HG02981 (cell line): ENCODE data around the gene SLC9A9.

Source experiments
- ATAC-seq: cut with Tn5 transposase; IDR thresholded peaks from one replicate; pipeline ENCODE4 v1.9.1; 2021; ENCODE audit warnings: mild to moderate bottlenecking, moderate library complexity; ENCODE audit not compliant: unreplicated experiment

The SLC9A9 gene

GRCh38 chr3:143430568-143430967, 417.7 kb downstream of the SLC9A9 start:
- no peak for ATAC-seq

- no peak for ATAC-seq
Measured at GRCh38 chr3:143429628-143430514, 418.4 kb downstream of the SLC9A9 start.

- no peak for ATAC-seq
Measured at GRCh38 chr3:143428294-143428693, 420.0 kb downstream of the SLC9A9 start.

- ATAC-seq = no peak
Measured at GRCh38 chr3:143427631-143428030, 420.6 kb downstream of the SLC9A9 start.

- no peak for ATAC-seq
Measured at GRCh38 chr3:143424874-143425273, 423.4 kb downstream of the SLC9A9 start.

GRCh38 chr3:143421556-143421955, 426.7 kb downstream of the SLC9A9 start:
- ATAC-seq = no peak

GRCh38 chr3:143419611-143420010, 428.7 kb downstream of the SLC9A9 start:
- no peak for ATAC-seq

GRCh38 chr3:143418391-143418790, 429.9 kb downstream of the SLC9A9 start:
- no peak for ATAC-seq

- no peak for ATAC-seq
Measured at GRCh38 chr3:143416229-143416628, 432.0 kb downstream of the SLC9A9 start.

- no peak for ATAC-seq
Measured at GRCh38 chr3:143414571-143415253, 433.6 kb downstream of the SLC9A9 start.

- ATAC-seq = no peak
Measured at GRCh38 chr3:143413372-143413771, 434.9 kb downstream of the SLC9A9 start.

- ATAC-seq = no peak
Measured at GRCh38 chr3:143412084-143412483, 436.2 kb downstream of the SLC9A9 start.

- ATAC-seq = no peak
Measured at GRCh38 chr3:143410259-143410658, 438.0 kb downstream of the SLC9A9 start.

- no peak for ATAC-seq
Measured at GRCh38 chr3:143408771-143409170, 439.5 kb downstream of the SLC9A9 start.

- ATAC-seq = no peak
Measured at GRCh38 chr3:143402602-143403001, 445.7 kb downstream of the SLC9A9 start.

GRCh38 chr3:143396790-143397189, 451.5 kb downstream of the SLC9A9 start:
- no peak for ATAC-seq

- ATAC-seq = no peak
Measured at GRCh38 chr3:143389388-143389787, 458.9 kb downstream of the SLC9A9 start.

GRCh38 chr3:143387425-143387824, 460.8 kb downstream of the SLC9A9 start:
- no peak for ATAC-seq

- ATAC-seq = no peak
Measured at GRCh38 chr3:143384076-143384475, 464.2 kb downstream of the SLC9A9 start.

GRCh38 chr3:143383421-143383820, 464.8 kb downstream of the SLC9A9 start:
- no peak for ATAC-seq

GRCh38 chr3:143382816-143383215, 465.5 kb downstream of the SLC9A9 start:
- ATAC-seq = no peak

GRCh38 chr3:143380449-143380848, 467.8 kb downstream of the SLC9A9 start:
- no peak for ATAC-seq
